ENCODE data around the gene MCF2. TPM values are rescaled to one million over a fixed set of nuclear protein-coding genes. Genes with fewer than 3 reads are reported as not detected.
A peak's percentile ranks its signal among the peaks of the same experiment; 100 is the strongest.
"Not testable (repeated sequence)": the region's sequence is repeated elsewhere in the genome, so short reads cannot be mapped to it uniquely, and the experiment has no call there.

MCF2 gene, protein sequence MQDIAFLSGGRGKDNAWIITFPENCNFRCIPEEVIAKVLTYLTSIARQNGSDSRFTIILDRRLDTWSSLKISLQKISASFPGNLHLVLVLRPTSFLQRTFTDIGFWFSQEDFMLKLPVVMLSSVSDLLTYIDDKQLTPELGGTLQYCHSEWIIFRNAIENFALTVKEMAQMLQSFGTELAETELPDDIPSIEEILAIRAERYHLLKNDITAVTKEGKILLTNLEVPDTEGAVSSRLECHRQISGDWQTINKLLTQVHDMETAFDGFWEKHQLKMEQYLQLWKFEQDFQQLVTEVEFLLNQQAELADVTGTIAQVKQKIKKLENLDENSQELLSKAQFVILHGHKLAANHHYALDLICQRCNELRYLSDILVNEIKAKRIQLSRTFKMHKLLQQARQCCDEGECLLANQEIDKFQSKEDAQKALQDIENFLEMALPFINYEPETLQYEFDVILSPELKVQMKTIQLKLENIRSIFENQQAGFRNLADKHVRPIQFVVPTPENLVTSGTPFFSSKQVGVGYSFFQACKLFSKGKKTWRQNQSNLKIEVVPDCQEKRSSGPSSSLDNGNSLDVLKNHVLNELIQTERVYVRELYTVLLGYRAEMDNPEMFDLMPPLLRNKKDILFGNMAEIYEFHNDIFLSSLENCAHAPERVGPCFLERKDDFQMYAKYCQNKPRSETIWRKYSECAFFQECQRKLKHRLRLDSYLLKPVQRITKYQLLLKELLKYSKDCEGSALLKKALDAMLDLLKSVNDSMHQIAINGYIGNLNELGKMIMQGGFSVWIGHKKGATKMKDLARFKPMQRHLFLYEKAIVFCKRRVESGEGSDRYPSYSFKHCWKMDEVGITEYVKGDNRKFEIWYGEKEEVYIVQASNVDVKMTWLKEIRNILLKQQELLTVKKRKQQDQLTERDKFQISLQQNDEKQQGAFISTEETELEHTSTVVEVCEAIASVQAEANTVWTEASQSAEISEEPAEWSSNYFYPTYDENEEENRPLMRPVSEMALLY
- under 1 TPM; 0.23 to 0.72 TPM for total RNA-seq

DNA sequence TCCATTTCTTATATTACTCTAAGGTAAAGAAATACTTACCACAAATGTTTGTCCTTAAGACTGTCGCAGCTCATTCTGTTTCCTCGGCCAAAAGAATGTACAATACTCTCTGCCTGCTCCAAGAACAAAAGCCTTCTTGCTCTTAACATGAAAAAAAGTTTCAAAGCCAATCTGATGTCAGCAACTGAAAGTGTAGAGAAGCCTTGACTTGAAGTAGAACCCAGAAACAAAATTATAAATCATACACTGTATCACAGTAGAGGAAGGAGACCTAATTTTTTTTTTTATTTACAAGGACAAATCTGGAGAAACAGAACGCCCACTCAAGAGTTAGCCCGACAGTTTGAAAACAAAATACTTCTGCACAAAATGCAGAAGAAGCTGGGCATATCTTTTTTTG is at the start of gene MCF2:
MCF2 (minus strand) TSS at position 101 of the 400 bp plus-strand sequence. CDS start 56,423 bp downstream, outside the sequence.
- no peak for DNase-seq (ENCODE audit: low spot score in 2 of 2)
- no peak within 1 kb of the TSS for H3K27ac Mint-ChIP-seq
- peaks cover 0 to 2% of the 10 kb centered on the region in 2 donors for H3K9me3 Mint-ChIP-seq
- no peaks in the 10 kb centered on the region for H3K36me3 Mint-ChIP-seq
- no peak for ATAC-seq

DNA sequence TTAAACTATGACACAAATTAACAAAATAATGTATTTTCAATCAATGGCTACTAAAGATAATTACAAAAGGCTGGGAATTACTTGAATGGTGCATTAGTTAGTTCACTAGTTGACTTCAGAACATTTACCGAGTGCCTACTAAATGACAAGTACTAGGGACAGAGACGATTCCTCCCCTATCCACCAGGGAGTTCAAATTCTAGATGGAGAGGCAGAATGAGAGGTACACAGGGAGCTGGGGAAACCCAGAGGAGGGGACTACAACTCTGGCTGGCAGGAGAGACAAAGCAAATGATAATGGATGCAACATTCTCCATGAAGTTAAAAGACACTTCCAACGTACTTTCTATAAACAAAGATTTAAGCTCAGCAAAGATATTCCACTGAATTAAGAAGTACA is 43.1 kb upstream of the MCF2 start:
- H3K27ac Mint-ChIP-seq, result no peak overlapping the region
- DNase-seq (ENCODE audit: low spot score in 2 of 2), result no peak
- peaks cover 3 to 5% of the 10 kb centered on the region in 2 donors for H3K9me3 Mint-ChIP-seq
- ATAC-seq, result no peak
- H3K36me3 Mint-ChIP-seq, result peaks cover 38% of the 10 kb centered on the region in 2 donors

DNA sequence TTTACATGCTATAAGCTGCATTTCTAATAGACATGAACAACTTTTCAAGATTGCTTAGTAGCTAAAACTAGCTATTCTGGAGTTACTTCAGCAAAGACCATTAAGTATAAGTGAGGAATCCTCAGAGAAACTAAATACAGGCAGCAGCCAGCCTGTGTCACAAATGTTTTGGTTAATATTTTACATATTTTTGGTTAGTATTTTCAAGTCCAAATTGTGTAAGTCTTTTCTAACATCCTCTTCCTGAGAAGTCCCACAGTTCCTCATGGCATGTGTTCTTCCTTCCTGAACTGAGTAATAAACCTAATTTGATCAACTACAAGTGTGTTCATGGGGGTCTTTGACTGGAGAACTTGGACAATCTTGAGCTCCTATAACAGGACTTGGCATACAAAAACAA is 42.4 kb upstream of the MCF2 start:
- H3K9me3 Mint-ChIP-seq, result peaks cover under 1 to 5% of the 10 kb centered on the region in 2 donors
- H3K36me3 Mint-ChIP-seq, result peaks cover 31 to 32% of the 10 kb centered on the region in 2 donors
- ATAC-seq (no peak), DNase-seq (ENCODE audit: low spot score in 2 of 2) (no peak)
- H3K27ac Mint-ChIP-seq, result no peak overlapping the region

DNA sequence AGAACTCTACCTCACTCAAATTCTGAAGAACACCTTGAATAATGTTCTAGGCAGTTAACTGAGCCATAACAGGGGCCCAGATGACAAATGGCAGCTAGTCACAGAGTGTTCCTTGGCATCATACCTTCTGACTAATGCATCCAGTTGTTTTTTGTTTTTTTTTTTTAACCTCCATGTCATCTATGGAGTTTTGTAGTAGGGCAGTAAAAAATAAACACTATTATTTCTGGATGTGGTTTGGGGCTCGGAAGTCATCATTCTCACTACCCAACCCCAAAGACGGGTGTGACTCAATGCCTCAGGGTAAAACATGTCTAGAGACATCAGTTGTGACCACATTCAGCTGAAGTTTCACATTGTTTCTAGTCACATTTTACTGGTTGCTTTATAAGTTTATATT is 31.2 kb upstream of the MCF2 start:
- H3K27ac Mint-ChIP-seq, result peak overlapping the region in 1 of 2 donors; percentile 65
- DNase-seq (ENCODE audit: low spot score in 2 of 2) (peak in 1 of 2 donors; percentile 3), ATAC-seq (peak; percentile 88 to 98)
- H3K9me3 Mint-ChIP-seq, result no peaks in the 10 kb centered on the region
- peaks cover 0 to 13% of the 10 kb centered on the region in 2 donors for H3K36me3 Mint-ChIP-seq

DNA sequence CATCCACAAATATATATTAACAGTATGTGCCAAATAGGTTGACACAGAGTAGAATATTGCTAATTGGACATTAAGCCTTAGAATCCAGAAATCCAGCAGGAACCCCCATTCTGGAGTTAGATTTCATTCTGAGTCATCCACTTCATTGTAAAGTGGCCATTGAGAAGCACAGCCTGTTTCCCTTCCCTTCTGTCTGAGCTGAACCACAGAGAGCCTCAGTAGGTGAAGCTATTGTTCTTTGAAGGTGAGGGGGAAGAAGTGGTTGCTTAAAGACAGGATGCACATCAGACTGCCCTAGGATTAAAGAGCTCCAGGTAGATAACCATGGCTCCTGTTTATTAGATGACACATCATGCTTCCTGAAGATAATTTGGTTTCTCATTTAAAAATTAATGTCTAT is 30.6 kb upstream of the MCF2 start:
- Mint-ChIP-seq H3K36me3 (peaks cover 0 to 13% of the 10 kb centered on the region in 2 donors), H3K9me3 (no peaks in the 10 kb centered on the region), H3K27ac (peak overlapping the region in 1 of 2 donors; percentile 65)
- no peak for ATAC-seq
- DNase-seq (ENCODE audit: low spot score in 2 of 2), result no peak

DNA sequence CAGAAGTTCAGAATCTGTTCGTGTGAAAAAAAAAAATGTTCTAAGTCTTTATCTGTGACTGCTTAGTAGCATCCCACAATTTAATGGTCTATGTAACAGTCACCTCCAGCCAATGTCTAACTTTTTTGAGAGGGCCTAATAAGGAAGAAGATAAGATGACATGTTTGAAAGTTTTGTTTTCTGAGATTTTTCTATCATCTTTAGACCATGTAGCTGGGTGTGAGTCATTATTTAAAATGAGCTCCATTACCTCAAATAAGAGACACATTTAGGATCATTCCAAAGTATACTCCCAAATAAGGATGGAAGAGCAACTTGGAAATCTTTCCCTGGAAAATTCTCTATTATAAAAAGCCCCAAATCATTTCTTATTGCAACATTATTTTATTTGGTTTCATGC is 28.2 kb upstream of the MCF2 start:
- no peak for DNase-seq (ENCODE audit: low spot score in 2 of 2)
- no peak for ATAC-seq
- H3K9me3 Mint-ChIP-seq, result no peaks in the 10 kb centered on the region
- H3K27ac Mint-ChIP-seq, result no peak overlapping the region
- peaks cover 0 to 11% of the 10 kb centered on the region in 2 donors for H3K36me3 Mint-ChIP-seq

DNA sequence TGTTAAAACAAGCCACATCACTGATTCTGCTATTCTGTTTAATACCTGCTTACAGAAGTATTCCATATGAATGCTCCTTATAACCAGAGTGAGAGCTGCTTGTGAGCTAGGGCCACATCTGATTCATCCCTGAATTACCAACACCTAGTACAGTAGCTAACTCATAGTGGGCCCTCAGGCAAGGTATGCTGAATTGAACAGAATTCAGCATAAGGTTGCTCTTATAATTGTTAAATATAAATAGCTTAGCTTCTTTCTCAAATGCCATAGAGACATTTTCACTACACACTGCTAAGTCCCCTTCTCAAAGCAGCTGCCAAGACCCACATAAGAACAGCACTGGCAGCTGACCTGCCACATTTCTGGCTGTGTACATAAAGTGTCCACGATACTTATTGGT is 27.0 kb upstream of the MCF2 start:
- H3K9me3 Mint-ChIP-seq, result no peaks in the 10 kb centered on the region
- no peak for ATAC-seq
- H3K27ac Mint-ChIP-seq, result no peak overlapping the region
- H3K36me3 Mint-ChIP-seq, result peaks cover 0 to 7% of the 10 kb centered on the region in 2 donors
- DNase-seq (ENCODE audit: low spot score in 2 of 2), result no peak

DNA sequence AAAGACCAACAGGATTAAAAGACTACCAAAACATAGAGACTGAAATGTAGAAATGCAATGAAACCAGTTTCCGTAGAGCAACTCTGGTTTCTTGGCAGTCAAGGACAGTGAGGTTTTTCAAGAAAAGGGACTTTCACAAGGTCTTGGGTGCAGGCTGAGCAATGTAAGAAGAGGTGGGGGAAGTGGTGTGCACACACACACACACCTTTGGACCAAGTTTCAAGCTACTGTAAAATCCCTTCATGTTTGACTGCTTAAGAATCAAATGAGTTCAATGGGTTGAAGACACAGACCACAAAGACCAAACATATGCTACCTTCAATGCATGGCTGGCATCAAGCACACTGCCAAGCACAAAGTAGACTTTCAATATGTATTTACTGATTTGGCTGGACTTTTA is 17.8 kb upstream of the MCF2 start:
- no peak for DNase-seq (ENCODE audit: low spot score in 2 of 2)
- H3K36me3 Mint-ChIP-seq, result peaks cover 0 to 4% of the 10 kb centered on the region in 2 donors
- ATAC-seq, result peak; percentile 54 to 91
- H3K9me3 Mint-ChIP-seq, result no peaks in the 10 kb centered on the region
- no peak overlapping the region for H3K27ac Mint-ChIP-seq

DNA sequence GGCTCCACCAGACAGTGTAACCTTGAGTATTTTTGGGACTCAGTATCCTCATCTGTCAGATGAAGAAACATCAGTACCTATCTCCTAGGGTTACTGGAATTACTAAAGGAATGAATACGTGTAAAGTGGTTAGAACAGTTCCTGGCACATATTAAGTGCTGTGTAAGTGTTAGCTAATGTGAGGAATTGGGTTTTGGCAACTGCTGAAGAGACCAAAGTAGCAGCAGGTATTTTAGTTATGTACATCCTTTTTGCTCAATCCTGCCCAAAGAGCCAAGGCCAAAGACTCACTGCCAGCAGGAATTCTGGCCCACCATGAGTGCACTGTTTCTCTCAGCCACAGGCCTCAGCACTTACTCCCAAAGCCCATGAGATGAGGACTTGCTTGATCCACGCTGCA is 16.7 kb upstream of the MCF2 start:
- DNase-seq (ENCODE audit: low spot score in 2 of 2), result no peak
- H3K9me3 Mint-ChIP-seq, result no peaks in the 10 kb centered on the region
- H3K27ac Mint-ChIP-seq, result no peak overlapping the region
- peaks cover 4 to 6% of the 10 kb centered on the region in 2 donors for H3K36me3 Mint-ChIP-seq
- no peak for ATAC-seq

DNA sequence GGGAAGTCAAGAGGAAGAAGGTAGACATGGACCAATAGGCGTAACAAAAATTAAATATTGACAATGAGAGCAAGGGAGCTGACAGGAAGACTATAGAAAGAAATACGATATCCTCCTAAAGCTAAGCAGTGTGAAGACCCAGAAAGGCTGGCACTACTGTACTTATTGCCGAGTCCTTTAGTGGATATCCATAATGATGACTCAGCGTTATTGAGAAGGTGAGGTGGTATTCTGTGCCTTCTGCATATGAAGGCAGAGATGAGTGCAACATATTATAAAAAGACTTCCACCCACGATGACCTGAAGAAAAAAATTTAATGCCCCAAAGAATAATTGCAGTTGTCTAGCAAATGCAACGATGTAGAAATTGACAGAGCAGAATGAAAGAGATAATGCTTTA is 13.0 kb upstream of the MCF2 start:
- no peak for ATAC-seq
- Mint-ChIP-seq H3K9me3 (no peaks in the 10 kb centered on the region), H3K27ac (no peak overlapping the region), H3K36me3 (peaks cover 0 to 6% of the 10 kb centered on the region in 2 donors)
- DNase-seq (ENCODE audit: low spot score in 2 of 2), result no peak

DNA sequence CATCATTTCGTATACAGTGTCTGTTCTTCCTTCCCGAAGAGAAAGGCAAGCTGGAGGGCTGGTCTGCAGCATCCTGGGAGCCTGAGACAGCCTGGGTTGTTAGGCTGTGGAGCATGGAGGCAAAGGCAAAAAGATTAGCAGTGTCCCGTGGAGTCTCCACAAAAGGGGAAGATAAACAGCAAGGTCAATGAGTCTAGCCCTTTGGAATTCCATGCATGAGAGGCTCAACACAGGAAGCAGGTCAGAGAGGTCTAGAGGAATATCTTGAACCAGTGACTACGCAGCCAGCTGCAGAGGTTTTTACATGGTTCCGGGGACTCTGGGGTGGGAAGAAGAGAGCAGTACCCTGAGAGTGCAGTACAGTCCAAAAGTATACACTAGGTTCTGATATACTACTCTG is 12.2 kb upstream of the MCF2 start:
- H3K36me3 Mint-ChIP-seq, result peaks cover 0 to 6% of the 10 kb centered on the region in 2 donors
- no peaks in the 10 kb centered on the region for H3K9me3 Mint-ChIP-seq
- H3K27ac Mint-ChIP-seq, result no peak overlapping the region
- DNase-seq (ENCODE audit: low spot score in 2 of 2) (no peak), ATAC-seq (no peak)

DNA sequence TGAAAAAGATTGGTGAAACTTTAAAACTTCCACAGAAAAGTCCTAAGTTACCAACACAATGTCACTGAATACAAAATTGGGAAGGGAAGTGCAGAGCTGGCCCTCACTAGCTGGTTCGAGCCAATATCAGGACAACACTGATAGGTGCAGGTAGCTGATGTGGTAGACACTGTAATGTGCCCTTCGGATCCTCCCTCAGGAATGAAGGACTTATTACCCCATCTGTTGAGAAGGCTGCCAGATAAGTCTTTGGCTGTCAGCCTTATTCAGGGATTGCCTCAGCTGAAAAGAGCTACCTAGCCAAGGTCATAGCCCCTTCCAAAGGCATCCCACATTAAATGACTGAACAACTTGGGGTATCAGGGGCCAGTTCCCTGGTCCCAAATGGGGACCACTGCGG is 5.3 kb downstream of the MCF2 start:
- no peaks in the 10 kb centered on the region for H3K36me3 Mint-ChIP-seq
- H3K9me3 Mint-ChIP-seq, result peaks cover 0 to 4% of the 10 kb centered on the region in 2 donors
- DNase-seq (ENCODE audit: low spot score in 2 of 2) (no peak), ATAC-seq (no peak)
- no peak overlapping the region for H3K27ac Mint-ChIP-seq

DNA sequence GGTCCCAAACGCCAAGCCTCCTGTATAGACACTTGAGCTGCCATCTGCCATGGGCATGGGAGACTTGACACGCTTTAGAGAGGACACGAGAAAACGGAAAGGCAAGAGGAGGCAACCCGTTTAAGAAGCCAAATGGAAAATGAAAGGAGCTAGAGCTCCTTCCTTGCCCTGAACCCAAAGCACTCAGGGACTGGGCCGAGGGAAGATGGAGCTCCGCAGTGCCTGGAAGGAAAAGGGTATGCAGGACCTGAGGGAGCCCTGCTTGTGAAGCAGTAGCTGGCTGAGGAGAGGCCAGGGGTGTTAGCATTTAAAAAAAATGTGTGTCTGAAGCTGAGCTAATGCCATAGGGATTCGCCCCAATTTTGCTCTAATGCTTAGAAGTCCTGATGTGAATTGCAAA is 15.1 kb downstream of the MCF2 start:
- no peak for ATAC-seq
- Mint-ChIP-seq H3K27ac (no peak overlapping the region), H3K36me3 (no peaks in the 10 kb centered on the region), H3K9me3 (no peaks in the 10 kb centered on the region)
- DNase-seq (ENCODE audit: low spot score in 2 of 2), result no peak

DNA sequence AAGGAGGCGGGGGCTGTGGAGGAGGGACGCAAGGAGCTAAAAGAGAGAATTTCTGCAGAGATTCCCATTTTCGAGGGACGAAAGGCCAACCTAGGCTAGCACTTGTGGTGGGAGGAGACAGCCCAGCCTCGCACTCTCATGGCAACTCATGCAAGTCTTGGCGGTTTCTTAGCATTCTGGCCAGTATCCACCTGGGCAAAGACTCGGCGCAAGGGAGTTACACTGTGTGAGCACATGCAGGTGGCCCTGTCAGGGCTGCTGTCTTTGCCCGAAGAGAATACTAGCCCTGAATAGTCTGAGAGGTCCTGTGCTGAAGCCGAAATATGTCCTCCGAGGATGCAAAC is 15.5 kb downstream of the MCF2 start:
- Mint-ChIP-seq H3K36me3 (no peaks in the 10 kb centered on the region), H3K27ac (no peak overlapping the region), H3K9me3 (no peaks in the 10 kb centered on the region)
- DNase-seq (ENCODE audit: low spot score in 2 of 2) (no peak), ATAC-seq (peak in 1 of 2 donors; percentile 13)

DNA sequence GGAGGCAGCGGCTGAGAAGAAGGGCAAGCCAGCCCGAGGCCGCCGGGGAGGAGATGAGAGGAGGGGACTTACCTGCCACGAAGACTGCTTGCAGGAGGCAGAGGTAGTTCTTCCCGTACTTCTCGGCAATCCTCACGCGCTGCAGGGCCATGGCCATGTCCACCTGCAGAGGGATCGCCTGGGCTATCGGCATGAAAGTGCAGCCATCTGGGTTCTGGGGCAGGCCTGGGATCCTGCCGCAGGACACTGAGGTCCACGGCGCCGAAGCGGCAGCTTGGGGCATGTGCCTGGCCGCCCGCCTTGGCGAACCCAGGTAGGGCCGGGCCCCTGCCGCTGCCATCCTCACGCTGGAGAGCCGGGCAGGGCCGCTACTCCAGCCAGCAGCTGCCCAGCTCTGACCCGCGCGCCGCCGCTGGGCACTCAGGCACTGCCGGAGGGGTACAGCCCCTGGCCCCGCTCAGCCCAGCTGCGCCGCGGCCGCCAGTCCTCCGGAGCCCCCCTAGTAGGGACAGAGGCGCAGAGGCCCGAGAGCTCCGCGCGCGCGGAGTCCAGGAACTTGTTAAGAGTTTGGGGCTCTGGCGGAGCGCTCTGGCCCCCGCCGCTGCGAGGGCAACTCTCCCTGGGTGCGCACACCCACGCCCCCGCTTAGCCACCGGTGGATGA is 16.0 kb downstream of the MCF2 start:
- H3K9me3 Mint-ChIP-seq, result no peaks in the 10 kb centered on the region
- no peak overlapping the region for H3K27ac Mint-ChIP-seq
- ATAC-seq (peak in 1 of 2 donors; percentile 18), DNase-seq (ENCODE audit: low spot score in 2 of 2) (no peak)
- peaks cover 0 to under 1% of the 10 kb centered on the region in 2 donors for H3K36me3 Mint-ChIP-seq

DNA sequence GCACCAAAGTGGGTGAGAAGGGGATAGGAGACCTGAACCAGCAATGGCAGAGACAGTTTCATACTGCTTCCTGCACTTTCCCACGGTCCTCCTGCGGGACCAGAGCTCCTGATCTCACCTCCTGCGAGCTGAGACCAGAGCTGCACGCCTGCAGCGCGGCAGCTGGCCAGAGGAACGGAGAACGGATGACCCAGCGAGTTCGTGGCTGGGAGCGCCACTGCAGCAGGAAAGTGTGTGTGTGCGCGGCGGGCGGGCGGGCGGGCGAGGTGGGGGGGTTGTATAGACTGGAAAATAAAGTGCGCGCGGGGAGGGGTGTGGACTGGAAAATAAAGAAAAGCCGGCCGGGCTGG is 16.5 kb downstream of the MCF2 start:
- DNase-seq (ENCODE audit: low spot score in 2 of 2) (no peak), ATAC-seq (no peak)
- H3K27ac Mint-ChIP-seq, result no peak overlapping the region
- peaks cover 0 to 5% of the 10 kb centered on the region in 2 donors for H3K36me3 Mint-ChIP-seq
- peaks cover 4% of the 10 kb centered on the region in 2 donors for H3K9me3 Mint-ChIP-seq

DNA sequence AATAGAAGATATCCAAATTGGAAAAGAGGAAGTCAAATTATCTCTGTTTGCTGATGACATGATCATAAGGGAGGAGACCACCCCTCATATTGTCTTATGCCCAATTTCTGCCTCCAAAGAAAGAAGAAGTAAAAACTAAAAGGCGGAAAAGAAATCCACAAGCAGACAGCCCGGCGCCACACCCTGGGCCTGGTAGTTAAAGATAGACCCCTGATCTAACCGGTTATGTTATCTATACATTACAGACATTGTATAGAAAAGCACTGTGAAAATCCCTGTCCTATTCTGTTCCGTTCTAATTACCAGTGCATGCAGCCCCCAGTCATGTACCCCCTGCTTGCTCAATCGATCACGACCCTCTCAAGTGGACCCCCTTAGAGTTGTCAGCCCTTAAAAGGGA is 22.8 kb downstream of the MCF2 start:
- H3K36me3 Mint-ChIP-seq; H3K27ac Mint-ChIP-seq; DNase-seq (ENCODE audit: low spot score in 2 of 2); ATAC-seq: not testable (repeated sequence)
- H3K9me3 Mint-ChIP-seq, result peaks cover 4 to 11% of the 10 kb centered on the region in 2 donors
